Left ventricle myocardium inferior (tissue), 1 donor: ENCODE measurements around the gene ADPRS. TPM values are rescaled to one million over a fixed set of nuclear protein-coding genes. Genes with fewer than 3 reads are reported as not detected.

ENCODE experiments used
- DNase-seq: peaks from one replicate; pipeline ENCODE4 v3.0.0-alpha.2; 2020
- H3K27ac ChIP-seq: fragments of 200-600 bp; replicated peaks from 2 replicates; pipeline ENCODE4 v1.8.0; 2021
- H3K27me3 ChIP-seq: fragments of 200-600 bp; 2 replicates; pipeline ENCODE4 v1.8.0; 2021; ENCODE audit warnings: low read depth
- H3K36me3 ChIP-seq: fragments of 200-600 bp; 2 replicates; pipeline ENCODE4 v1.8.0; 2021
- H3K4me1 ChIP-seq: fragments of 200-600 bp; 2 replicates; pipeline ENCODE4 v1.8.0; 2021
- H3K4me3 ChIP-seq: fragments of 200-600 bp; 2 replicates; pipeline ENCODE4 v1.8.0; 2021; ENCODE audit warnings: mild to moderate bottlenecking, moderate library complexity
- H3K9me3 ChIP-seq: fragments of 200-600 bp; replicated peaks from 2 replicates; pipeline ENCODE4 v1.8.0; 2021
- intact Hi-C: fragments of 100-400 bp; cut with micrococcal nuclease; formaldehyde crosslinking; loops from one replicate; pipeline ENCODE4 v1.11.0; 2022
- total RNA-seq: library from RNA; stranded (reverse); fragmentation: NEBNext Ultra II Directional; extraction: Animal tissue kit (Norgen Biotek cat#: 25700); gene quantifications from one replicate; pipeline ENCODE4 v1.2.1, GENCODE V29; 2021
- TF ChIP-seq, protein P1 (sequence below): fragments of 200-600 bp; IDR thresholded peaks from 2 replicates; pipeline ENCODE4 v1.8.0; 2021; ENCODE audit warnings: antibody characterized with exemption, mild to moderate bottlenecking, borderline replicate concordance
- donor health status: DM: no; HTN: yes; CAD: no; lungs with severe emphysema.

The ADPRS gene
- total RNA-seq, 1 donor from 2014 or later: 17.8 TPM

DNA sequence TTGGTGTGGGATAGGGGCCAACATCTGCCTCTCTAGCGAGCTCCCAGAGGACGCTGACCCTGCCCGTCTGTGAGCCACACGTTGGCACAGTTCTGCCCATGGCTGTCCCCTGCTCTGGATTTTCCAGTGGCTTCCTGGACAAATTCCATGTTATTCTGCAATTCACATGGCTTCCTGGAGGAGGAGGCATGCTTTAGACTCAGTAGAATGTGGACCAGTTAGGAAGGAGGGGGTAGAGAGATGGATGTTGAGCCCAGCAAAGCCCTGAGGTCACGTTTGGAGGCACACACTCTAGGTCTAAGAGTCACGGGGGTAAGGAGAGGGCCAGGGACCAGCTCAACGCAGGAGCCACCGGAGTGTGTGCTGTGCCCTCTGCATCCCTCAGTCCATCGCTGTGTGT lies 24.1 kb downstream of the ADPRS start:
- Histone ChIP-seq H3K9me3 (no peaks in the 10 kb centered on the region), H3K4me1 (peaks cover 8% of the 10 kb centered on the region), H3K36me3 (no peaks in the 10 kb centered on the region), H3K27me3 (no peaks in the 10 kb centered on the region), H3K4me3 (no peak overlapping the region), H3K27ac (no peak overlapping the region)
- TF ChIP-seq, protein P1, sequence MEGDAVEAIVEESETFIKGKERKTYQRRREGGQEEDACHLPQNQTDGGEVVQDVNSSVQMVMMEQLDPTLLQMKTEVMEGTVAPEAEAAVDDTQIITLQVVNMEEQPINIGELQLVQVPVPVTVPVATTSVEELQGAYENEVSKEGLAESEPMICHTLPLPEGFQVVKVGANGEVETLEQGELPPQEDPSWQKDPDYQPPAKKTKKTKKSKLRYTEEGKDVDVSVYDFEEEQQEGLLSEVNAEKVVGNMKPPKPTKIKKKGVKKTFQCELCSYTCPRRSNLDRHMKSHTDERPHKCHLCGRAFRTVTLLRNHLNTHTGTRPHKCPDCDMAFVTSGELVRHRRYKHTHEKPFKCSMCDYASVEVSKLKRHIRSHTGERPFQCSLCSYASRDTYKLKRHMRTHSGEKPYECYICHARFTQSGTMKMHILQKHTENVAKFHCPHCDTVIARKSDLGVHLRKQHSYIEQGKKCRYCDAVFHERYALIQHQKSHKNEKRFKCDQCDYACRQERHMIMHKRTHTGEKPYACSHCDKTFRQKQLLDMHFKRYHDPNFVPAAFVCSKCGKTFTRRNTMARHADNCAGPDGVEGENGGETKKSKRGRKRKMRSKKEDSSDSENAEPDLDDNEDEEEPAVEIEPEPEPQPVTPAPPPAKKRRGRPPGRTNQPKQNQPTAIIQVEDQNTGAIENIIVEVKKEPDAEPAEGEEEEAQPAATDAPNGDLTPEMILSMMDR: no peak
- intact Hi-C loops: no loop called here
- DNase-seq: no peak

DNA sequence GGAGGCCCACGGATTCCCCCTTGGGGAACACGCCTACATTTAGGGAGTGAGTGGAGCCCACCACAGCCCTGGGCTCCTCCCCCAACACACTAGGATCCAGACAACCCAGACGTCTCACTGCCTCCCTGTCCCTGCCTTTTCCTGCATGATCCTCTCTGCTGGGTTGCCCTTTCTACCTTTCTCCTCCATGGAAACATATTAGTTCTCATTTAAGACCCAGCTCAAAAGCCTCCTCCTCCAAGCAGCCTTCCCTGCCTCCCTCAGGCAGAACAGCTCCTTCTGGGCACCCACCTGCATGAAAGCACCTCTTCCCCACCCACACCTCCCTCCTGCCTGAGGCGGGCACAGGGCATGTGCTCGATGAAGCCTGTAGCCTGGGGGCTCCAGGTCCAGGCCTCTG lies 25.7 kb downstream of the ADPRS start:
- H3K4me3 ChIP-seq: no peak overlapping the region
- intact Hi-C loops: no loop called here
- DNase-seq: no peak
- H3K27me3 ChIP-seq: no peaks in the 10 kb centered on the region
- no peak overlapping the region for H3K27ac ChIP-seq
- H3K4me1 ChIP-seq: peaks cover 8% of the 10 kb centered on the region
- TF ChIP-seq, protein P1: no peak
- H3K36me3 ChIP-seq: no peaks in the 10 kb centered on the region
- H3K9me3 ChIP-seq: no peaks in the 10 kb centered on the region

DNA sequence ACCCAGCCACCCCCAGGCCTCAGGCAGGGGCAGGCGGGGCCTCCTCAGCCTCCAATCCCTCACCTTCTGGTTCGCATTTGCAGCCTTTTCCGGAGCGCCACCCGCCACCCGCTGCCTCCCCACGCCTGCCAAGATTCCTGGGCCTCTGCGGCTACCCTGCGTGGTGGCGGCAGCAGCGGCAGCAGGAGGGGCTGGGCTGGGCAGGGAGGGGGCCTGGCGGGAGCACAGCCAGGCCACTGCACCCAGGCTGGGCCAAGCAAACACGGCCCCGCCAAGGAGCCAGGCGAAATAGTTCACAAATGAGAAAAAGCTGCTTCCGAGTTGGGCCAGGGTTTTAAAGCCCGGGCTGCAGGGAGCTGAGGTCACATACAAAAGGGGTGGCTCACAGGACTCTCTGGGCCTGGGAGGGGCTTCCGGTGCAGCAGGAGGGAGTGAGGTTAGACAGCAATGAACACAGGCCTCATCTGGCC lies 26.5 kb downstream of the ADPRS start:
- Histone ChIP-seq H3K4me1 (peaks cover 8% of the 10 kb centered on the region), H3K27ac (peak overlapping the region; percentile 44), H3K9me3 (no peaks in the 10 kb centered on the region), H3K27me3 (no peaks in the 10 kb centered on the region), H3K4me3 (no peak overlapping the region), H3K36me3 (no peaks in the 10 kb centered on the region)
- peak; percentile 33 for DNase-seq
- intact Hi-C loops: no loop called here
- TF ChIP-seq, protein P1: no peak

DNA sequence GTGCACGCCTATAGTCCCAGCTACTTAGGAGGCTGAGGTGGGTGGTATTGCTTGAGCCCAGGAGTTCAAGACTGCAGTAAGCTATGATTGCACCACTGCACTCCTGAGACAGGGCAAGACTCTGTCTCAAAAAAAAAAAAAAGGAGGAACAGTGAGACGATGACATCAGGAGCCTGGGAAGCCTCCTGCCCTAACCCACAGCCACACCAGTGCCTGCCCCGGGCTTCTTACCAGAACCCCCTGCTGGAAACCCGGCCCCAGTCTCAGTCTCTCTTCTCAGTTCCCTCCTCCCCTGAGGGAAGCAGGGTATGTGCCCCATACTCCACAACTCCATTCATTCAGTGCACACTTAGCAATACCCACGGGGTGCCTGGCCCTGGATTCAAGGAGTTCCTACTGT lies 27.2 kb downstream of the ADPRS start:
- H3K36me3 ChIP-seq: no peaks in the 10 kb centered on the region
- intact Hi-C loops: no loop called here
- H3K27me3 ChIP-seq: no peaks in the 10 kb centered on the region
- H3K27ac ChIP-seq: no peak overlapping the region
- peaks cover 8% of the 10 kb centered on the region for H3K4me1 ChIP-seq
- TF ChIP-seq, protein P1: no peak
- DNase-seq: no peak
- no peak overlapping the region for H3K4me3 ChIP-seq
- no peaks in the 10 kb centered on the region for H3K9me3 ChIP-seq

DNA sequence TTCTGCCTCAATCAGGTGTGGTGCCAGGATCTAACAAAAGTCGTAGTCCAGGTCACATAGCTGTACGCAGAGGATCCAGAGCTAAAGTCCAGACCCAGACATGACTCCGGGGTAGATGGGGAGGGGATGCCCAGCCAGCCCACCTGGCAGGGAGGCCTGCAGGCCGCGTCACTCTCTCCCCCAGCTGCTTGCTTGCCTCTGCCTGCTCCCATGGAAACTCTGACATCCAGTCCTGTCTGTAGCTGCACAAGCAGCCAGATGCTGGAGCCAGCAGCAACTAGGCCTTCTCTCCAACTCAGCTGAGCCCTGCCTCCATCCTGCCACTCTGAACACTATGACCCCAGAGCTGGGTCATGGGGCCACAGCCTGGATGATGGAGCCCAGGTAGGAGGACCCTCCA lies 28.2 kb downstream of the ADPRS start:
- DNase-seq: no peak
- no peaks in the 10 kb centered on the region for H3K36me3 ChIP-seq
- H3K27me3 ChIP-seq: no peaks in the 10 kb centered on the region
- no peak overlapping the region for H3K4me3 ChIP-seq
- no peak overlapping the region for H3K27ac ChIP-seq
- H3K9me3 ChIP-seq: no peaks in the 10 kb centered on the region
- TF ChIP-seq, protein P1: no peak
- peaks cover 8% of the 10 kb centered on the region for H3K4me1 ChIP-seq
- intact Hi-C loops: no loop called here
